ENCODE data around the gene CDH16. TPM values are rescaled to one million over a fixed set of nuclear protein-coding genes. Genes with fewer than 3 reads are reported as not detected.

The CDH16 gene
- polyA plus RNA-seq, 1 experiment: not detected

DNA sequence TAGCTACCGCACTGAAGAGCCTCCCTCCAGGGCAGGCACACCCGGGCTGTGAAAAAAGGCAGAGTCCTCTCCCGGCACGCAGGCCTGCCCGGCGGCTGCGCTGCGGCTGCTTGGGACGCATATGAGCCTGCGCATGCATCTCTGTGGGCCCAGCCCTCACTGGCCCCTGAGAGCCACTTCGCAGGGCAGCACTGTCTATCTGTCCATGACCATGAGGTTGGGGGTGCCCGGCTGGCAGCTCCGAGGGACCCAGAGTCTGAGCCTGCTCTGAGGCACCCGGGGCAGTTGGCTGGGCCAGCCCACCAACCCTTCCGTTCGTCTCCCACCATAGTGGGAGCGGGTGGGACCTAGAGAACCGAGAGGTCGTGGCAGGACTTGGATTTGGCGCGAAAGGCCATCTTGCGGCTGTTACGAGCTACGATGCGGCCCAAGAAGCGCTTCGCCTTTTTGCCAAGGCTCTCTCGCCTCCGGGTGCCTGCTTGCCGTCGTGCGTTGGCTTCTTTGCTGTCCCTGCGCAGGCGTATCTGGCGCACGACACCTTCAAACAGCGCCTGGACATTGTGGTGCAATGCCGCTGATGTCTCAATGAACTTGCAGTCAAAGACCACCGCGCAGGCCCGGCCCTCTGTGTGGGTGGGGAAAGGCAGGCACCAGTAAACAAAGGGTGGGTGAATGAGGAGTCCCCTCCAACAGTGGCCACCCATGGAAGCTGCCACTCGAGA is 3.2 kb upstream of the CDH16 start:
- H3K27ac ChIP-seq (ENCODE audit: low read depth, low read length): no peak overlapping the region
- peaks cover 33% of the 10 kb centered on the region for H3K27me3 ChIP-seq (ENCODE audit: control insufficient read depth, insufficient read depth, low read length)
- H3K4me3 ChIP-seq (ENCODE audit: low read depth, low read length): no peak overlapping the region
- ChIA-PET CTCF (interaction anchor here (1.0 to 3.4 kb wide), 2 partner anchors 12 to 53 kb away, joined by 3 to 11 read pairs; no protein-coding TSS in a partner anchor), POLR2A (no interaction called here)
- peaks cover 2% of the 10 kb centered on the region; the same call in 1 of the 2 replicates for H3K9me3 ChIP-seq (ENCODE audit: control insufficient read depth, insufficient read depth, low read length)
- TF ChIP-seq, protein P1, sequence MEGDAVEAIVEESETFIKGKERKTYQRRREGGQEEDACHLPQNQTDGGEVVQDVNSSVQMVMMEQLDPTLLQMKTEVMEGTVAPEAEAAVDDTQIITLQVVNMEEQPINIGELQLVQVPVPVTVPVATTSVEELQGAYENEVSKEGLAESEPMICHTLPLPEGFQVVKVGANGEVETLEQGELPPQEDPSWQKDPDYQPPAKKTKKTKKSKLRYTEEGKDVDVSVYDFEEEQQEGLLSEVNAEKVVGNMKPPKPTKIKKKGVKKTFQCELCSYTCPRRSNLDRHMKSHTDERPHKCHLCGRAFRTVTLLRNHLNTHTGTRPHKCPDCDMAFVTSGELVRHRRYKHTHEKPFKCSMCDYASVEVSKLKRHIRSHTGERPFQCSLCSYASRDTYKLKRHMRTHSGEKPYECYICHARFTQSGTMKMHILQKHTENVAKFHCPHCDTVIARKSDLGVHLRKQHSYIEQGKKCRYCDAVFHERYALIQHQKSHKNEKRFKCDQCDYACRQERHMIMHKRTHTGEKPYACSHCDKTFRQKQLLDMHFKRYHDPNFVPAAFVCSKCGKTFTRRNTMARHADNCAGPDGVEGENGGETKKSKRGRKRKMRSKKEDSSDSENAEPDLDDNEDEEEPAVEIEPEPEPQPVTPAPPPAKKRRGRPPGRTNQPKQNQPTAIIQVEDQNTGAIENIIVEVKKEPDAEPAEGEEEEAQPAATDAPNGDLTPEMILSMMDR (IDR thresholded peaks at IDR 0.05; ENCODE audit: low read depth, low read length): no peak
- no peak for DNase-seq (ENCODE audit: low read depth, low spot score)

DNA sequence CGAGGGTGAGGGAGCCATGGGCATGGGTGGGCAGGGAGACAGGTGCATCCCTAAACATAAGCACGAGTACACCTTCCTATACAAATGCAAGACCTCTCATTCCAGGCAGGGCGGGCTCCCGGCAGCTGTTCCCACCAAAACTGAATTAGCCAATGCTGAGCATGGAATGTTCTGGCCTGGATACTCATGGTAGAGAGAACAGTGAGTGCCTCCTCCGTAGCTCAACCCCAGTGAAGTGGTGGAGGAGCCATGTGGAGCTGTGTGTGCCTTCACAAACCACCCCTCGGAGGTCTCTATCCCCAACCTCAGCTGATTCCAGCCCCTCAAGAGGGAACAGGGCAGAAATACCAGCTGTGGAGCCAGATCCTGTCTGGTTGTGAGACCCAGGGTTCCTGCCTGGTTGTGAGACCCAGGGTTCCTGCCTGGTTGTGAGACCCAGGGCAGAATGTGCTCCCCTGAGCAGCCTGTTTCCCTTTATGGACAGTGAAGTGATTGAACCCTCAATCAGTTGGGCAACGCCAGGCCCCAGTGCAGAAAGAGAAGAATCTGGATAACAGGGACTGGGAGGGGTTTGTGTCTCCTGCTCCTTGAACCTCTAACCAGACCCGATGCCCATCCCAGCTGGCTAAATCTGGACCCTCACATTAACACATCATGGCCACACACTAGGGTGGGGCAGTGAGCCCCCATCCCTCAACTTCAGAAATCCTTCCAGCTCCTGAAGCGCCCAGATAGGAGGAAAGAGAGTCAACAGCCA is 2.4 kb upstream of the CDH16 start:
- TF ChIP-seq, protein P1 (IDR thresholded peaks at IDR 0.05; ENCODE audit: low read depth, low read length): no peak
- H3K27ac ChIP-seq (ENCODE audit: low read depth, low read length): no peak overlapping the region
- DNase-seq (ENCODE audit: low read depth, low spot score): no peak
- ChIA-PET CTCF (interaction anchor here (0.5 to 3.4 kb wide), 4 partner anchors 12 to 482 kb away, joined by 3 to 11 read pairs (median 5); no protein-coding TSS in a partner anchor), POLR2A (no interaction called here)
- peaks cover 39% of the 10 kb centered on the region for H3K27me3 ChIP-seq (ENCODE audit: control insufficient read depth, insufficient read depth, low read length)
- no peak overlapping the region for H3K4me3 ChIP-seq (ENCODE audit: low read depth, low read length)
- peaks cover 2% of the 10 kb centered on the region; the same call in 1 of the 2 replicates for H3K9me3 ChIP-seq (ENCODE audit: control insufficient read depth, insufficient read depth, low read length)

DNA sequence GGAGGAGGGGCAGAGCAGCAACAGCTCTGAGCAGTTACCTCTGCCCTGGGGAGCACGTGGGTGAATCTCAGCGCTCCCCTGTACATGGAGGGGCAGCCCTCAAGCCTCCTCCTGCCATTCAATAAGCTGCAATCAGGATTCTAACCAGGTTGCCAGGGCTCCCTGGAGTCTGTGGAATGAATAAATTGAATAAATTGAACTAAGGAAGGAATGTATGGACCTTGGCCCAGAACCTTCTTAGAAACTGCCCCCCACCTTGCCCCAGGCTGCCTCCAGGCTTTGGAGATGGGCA is 1.6 kb upstream of the CDH16 start:
- no peak overlapping the region for H3K27ac ChIP-seq (ENCODE audit: low read depth, low read length)
- no peak for DNase-seq (ENCODE audit: low read depth, low spot score)
- TF ChIP-seq, protein P1 (IDR thresholded peaks at IDR 0.05; ENCODE audit: low read depth, low read length): no peak
- peaks cover 42% of the 10 kb centered on the region for H3K27me3 ChIP-seq (ENCODE audit: control insufficient read depth, insufficient read depth, low read length)
- no peak overlapping the region for H3K4me3 ChIP-seq (ENCODE audit: low read depth, low read length)
- CTCF ChIA-PET: interaction anchor here (0.5 to 3.4 kb wide), 4 partner anchors 10 to 482 kb away, joined by 4 to 11 read pairs (median 8); no protein-coding TSS in a partner anchor
- POLR2A ChIA-PET: interaction anchor here (1.1 kb wide), 1 partner anchor 13 kb away, joined by 3 read pairs; no protein-coding TSS in a partner anchor
- peaks cover 2% of the 10 kb centered on the region; the same call in 1 of the 2 replicates for H3K9me3 ChIP-seq (ENCODE audit: control insufficient read depth, insufficient read depth, low read length)

DNA sequence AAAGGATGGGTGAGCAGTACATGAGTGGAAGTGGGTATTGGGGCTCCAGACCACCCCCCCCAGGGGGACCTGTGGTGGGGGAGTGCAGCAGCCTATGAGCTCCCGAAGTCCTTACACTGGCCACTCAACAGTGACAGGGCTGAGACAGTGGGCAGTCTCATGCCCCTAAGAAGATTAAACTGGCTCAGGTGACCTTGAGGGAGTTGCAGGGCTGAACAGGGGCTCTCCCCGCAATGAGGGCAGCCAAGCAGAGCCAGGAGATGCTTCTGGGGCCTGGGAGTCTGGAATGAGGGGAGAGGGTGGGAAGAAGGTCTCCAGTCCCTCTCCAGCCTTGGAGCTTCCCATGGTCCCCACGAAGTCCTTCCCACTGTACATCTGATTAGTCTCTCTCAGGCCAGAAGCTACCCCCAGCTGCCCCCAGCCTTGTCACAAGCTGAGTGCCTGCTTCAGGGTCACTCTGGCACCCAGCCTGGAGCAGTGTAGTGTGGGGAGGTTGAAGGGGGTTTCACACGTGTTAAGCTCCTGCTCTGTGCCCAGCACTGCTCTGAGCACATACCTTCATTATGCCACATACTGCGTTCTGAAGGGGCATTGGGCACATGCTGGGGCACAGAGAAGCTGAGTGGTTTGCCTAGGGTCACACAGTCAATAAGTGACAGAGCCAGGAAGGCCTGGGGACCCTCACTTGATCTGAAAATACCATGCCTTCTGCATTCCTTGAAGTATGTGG is 1.0 kb upstream of the CDH16 start:
- H3K9me3 ChIP-seq (ENCODE audit: control insufficient read depth, insufficient read depth, low read length): peaks cover 2% of the 10 kb centered on the region; the same call in 1 of the 2 replicates
- H3K27me3 ChIP-seq (ENCODE audit: control insufficient read depth, insufficient read depth, low read length): peaks cover 45% of the 10 kb centered on the region
- no peak for DNase-seq (ENCODE audit: low read depth, low spot score)
- no peak overlapping the region for H3K27ac ChIP-seq (ENCODE audit: low read depth, low read length)
- ChIA-PET POLR2A (interaction anchor here (1.1 kb wide), 1 partner anchor 14 kb away, joined by 3 read pairs; no protein-coding TSS in a partner anchor), CTCF (interaction anchor here (1.3 to 2.4 kb wide), 4 partner anchors 9 to 24 kb away, joined by 3 to 9 read pairs (median 6); no protein-coding TSS in a partner anchor)
- H3K4me3 ChIP-seq (ENCODE audit: low read depth, low read length): no peak overlapping the region
- TF ChIP-seq, protein P1 (IDR thresholded peaks at IDR 0.05; ENCODE audit: low read depth, low read length): no peak

Measured in AG04450 (cell line).